Measurements from ENCODE around the gene NOP16.

Gene NOP16

DNA sequence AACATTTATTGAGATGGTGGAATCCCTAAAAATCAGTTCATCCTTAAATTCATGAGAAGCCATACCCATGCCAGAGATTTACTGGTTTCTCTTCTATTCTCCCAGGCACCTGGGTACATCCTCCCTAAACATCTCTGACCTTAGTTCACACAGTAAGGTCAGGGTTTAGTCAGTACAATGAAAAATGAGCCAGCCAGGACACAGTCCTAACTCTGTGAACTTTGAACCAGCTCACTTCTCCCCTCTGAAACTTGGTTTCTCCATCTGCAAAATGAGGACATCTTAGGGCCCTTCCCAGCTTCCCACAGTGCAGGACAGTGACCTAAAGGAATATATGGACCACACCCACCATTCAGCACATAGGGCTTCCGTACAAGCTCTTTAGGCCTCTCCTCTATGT is 1.9 kb downstream of the NOP16 start:
- no peak for DNase-seq (ENCODE audit: low spot score)

DNA sequence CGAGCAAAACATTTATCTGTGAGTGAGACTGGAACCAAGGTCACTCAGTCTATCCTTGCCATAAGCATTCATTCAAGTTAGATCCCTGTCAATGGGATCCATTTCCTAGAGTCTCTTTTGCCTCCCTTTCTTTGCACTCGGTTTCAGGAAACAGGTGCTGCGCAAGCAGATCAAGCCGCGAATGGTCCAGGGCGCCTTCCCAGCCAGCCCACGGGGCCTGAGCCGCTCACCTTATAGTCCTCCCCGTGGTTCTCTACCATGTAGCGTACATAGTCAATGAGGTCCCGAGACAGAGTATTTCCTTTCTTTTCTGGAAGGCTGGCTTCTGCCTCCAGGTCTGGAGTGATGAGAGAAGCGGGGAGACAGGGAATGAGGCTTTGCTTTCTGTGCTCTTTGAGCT is 3.4 kb downstream of the NOP16 start:
- DNase-seq (ENCODE audit: low spot score): no peak

DNA sequence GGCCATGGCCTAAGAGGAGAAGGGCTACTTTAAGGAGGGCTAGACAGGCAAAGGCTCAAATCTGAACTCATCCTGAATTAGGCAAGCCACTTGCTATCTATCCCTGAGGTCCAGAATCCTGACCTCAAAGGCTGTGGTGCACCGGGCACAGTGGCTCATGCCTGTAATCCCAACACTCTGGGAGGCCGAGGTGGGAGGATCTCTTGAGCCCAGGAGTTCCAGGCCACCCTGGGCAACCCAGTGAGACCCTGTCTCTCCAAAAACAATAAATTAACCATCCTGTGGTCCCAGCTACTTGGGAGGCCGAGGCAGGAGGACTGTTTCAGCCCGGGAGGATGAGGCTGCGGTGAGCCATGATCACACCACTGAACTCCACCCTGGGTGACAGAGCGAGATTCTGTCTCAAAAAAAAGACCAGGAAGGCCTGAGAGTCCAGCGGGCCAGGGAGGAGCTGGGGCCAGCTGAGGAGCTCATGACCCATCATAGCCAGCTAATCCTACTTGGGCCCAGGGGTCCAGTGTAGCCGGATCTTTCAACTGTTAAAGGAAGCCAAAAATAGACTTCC is 4.0 kb downstream of the NOP16 start:
- no peak for DNase-seq (ENCODE audit: low spot score)

DNA sequence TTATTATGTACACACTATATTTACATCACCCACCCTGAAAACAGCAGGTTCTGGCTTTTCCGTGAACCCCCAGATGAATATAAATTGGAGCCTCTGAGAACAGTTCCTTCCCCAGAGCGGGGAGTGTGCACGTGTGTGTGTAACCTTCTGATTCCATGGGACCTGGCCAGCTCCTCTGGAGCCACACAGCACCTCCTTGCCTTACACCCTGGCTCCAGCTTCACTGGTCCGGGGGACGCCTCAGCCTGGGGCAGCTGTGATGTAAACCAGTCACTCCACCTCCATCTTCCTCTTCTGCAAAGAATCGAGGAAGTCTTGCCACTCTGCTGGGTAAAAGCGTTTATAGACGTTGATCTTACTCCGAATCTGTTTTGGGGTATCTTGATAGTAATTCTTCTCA is 4.4 kb downstream of the NOP16 start:
- no peak for DNase-seq (ENCODE audit: low spot score)

DNA sequence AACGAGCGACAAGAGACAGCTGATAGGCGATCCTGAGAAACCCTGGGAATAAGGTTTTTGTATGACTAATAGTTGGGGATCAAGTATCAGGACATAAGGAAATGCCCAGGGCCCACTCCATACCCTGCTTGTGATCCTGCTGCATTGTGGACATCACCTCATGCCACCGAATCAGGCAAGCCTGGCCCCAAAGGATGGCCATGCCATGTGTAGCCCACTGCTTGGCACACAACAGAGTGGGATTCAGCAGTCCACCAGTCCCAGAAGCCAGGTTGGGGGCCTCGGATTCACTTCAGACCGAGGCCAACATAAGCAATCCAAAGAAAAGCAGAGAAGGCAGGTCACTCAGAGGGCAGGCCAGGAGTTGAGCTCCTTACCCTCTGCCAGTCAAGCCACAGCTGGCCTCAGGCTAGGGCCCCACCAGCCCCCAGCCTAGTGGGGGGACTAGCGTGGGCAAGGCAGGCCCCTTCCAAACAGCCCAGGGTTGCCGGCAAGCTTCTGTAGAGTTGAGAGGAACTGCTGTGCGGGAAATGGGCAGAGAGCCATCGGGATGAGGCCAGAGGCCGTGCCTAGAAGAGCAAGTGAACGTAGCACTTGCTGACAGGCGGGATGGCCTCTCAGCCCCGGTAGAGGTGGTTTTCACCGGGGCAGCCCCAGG is 5.0 kb downstream of the NOP16 start:
- no peak for DNase-seq (ENCODE audit: low spot score)

DNA sequence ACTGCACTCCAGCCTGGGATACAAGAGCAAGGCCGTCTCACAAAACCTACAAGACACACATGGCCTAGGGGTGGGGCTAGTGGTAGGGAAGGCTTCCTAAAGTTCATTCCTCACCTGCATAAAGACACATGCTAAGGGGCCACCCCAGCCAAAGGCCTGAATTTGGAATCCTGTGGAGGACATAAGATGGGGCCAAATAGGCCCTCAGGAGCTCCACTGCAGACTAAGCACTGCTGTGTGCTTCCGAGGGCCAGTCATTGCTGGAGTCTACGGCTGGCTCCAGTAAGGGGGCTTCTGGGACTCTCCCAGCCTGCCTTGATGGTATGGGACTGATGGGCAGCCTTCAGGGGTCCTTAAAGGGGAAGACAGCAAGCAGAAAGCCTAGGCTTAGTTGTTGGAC is 5.7 kb downstream of the NOP16 start:
- DNase-seq (ENCODE audit: low spot score): no peak

DNA sequence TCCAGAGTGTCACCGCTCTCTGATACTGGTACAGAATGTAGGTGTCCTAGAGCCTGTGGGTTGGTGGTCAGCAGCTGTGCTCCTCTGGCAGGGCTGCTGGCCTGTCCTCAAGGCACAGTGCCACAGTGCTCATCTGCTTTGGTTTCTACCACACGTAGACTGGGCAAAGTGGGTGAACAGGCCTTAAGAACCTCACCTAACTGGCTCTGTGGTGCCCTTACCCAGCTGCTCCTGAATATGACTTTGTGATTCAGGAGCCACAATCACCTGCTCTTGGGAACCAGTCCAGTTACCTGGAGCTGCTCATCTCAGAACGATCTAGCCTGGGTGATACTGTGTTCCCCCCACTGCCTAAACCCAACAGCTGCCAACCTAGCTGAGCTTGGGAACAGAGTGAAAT is 6.4 kb downstream of the NOP16 start:
- DNase-seq (ENCODE audit: low spot score): no peak

DNA sequence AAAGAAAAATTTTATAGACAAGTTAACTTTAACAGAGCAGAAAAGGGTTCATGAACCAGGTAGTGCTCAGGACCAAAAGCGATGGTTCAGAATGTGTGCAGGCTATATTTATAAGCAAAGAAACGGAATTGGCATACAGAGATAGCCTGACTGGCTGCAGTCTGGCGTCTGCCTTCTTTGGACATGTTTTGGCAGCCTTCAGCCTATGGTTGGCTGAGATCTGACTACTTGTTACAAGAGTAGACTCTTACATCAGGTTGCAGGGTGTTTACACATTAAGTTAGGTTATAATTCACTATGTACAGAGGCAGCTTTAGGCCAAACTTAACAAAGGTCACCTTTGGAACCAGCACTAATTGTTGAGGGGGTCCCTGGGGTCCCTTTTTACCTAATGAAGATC is 7.0 kb downstream of the NOP16 start:
- DNase-seq (ENCODE audit: low spot score): no peak

DNA sequence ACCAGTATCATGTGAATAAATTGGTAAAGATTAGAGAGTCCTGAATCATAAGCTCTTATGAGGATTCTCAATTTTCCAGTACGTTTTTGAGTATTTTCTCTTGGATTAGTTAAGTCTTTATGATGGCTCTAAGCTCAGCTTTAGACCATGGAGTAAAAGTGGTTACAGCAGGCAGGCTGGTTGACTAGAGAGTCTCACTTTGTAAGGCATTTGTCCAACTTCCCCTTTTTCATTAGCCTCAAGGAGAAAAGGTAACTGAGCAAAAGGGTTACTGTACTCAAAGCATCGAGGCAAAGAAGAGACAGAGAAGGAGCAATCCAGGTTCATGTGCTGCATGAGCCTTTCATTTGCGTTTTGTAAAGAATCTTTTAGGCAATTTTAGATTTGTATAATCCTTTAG is 8.5 kb downstream of the NOP16 start:
- no peak for DNase-seq (ENCODE audit: low spot score)

DNA sequence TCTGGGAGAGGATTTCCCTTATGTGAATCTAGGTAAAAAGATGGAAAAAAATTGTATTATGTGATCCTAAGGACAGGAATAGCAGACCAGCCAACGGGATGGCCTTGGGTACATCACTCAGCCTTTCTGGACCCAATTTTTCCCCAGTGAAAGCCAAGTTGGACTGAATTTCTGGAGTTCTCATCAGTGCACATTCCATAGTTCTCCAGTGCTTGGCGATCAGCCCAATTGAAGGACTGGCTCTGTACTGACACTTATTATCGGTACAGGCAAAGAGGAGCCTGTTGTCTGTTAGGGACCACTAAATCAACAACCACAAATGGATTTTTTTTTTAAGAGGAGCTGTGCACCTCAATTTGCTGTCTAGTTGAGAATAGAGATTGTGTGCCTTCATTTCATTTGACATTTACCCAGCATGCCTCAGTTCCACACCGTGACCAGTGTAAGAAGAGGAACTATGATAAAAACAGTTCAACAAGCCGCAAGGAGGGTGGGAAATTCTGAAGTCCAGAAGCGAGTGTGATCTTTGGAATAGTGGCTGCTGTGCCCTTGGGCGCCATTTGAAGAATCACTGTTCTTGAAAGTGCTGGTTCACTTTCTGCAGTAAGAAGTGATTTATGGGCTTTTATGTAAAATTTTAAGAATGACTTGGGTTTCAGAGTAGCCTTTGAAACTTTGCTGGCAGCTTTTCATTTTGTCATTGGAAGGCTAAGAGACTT is 15.1 kb downstream of the NOP16 start:
- peak; percentile 10 for DNase-seq (ENCODE audit: low spot score)

DNA sequence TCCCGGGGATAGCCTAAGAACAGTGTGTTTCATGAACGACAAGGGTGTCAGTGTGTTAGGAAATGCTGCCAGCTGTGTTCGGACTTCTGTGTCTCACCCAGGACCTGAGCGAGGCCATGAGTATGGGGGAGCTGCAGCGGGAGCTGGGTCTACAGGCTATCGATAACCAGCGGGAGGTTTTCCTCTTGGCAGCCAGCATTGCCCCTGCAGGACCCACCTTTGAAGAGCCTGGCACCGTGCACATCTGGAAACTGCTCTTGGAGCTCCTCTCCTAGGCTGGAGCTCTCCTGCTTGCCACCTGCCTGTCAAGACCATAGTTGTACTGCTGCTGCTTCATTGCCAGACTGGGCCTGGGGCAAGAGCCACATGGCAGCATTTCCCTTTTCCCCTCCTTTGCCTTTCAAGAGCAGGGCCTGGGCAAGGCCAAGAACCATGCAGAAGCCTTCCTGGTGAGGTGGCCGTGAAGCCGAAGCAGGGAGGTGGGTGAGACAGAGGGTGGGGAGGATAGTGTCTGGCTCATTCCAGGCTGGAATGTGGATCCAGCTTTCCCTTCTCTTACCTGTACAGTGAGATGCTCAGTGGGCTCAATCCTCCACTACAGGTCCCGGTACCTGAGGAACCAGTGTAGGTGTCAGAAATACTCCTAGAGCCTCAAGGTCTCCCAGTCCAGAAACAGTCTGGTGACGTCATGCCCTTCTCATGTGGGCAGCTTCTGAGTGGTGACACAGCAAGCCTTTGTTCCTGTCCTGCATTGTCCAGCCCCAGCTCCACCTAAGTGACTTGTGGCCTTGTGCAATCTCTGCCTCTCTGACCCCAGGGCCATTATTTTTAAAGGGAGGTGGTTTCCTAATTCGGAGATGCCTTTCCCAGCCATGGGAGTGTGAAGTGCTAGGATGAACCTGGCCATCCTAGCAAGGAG is 16.5 kb downstream of the NOP16 start:
- no peak for DNase-seq (ENCODE audit: low spot score)

DNA sequence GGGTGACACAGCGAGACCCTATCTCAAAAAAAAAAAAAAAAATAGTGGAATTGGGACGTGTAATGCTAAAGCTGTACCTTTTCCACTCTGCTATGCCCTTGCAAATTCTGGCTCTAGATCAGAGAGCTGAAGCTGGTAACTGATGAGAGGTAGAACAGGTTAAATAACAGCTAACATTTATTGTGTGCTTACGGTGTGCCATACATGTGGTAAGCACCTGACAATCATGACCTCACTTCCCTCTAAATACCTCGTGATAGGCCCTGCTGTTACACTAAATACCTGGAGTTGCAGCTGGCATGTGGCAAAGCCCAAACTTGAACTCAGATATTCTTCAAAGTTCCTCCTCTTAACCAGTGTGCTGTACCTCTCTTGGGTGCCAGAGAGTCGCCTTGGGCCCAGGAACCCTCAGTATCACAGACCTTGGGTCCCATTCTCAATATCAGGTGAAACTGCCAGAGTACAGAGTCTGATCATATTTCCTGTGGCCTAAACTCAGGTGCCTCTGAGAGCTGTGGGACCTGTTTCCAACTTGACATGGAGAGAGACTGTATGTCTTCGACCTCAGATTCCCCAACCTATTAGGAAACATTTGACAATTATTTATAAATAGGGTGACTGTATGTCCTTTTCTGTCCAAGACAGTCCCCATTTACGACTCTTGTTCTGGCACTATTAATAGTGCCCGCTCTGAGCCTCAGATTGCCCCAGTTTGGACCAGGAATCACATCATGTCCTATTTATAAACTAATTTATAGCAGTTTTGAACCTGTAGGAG is 18.3 kb downstream of the NOP16 start:
- no peak for DNase-seq (ENCODE audit: low spot score)

DNA sequence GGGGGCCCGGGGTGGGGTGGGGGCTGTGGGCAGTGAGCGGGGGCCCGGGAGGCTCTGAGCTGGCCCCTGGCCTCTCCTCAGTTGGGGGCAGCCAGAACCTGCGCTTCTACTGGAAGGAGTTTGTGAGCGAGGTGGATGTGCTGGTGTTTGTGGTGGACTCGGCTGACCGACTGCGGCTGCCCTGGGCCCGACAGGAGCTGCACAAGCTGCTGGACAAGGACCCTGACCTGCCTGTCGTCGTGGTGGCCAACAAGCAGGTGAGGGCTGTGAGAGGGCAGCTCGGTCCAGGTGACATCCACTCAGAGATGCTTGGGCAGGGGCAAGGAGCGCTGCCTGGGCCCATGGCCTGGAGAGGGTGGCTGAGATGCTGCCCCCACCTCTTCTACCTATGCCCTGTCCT is 19.7 kb downstream of the NOP16 start:
- DNase-seq (ENCODE audit: low spot score): no peak

DNA sequence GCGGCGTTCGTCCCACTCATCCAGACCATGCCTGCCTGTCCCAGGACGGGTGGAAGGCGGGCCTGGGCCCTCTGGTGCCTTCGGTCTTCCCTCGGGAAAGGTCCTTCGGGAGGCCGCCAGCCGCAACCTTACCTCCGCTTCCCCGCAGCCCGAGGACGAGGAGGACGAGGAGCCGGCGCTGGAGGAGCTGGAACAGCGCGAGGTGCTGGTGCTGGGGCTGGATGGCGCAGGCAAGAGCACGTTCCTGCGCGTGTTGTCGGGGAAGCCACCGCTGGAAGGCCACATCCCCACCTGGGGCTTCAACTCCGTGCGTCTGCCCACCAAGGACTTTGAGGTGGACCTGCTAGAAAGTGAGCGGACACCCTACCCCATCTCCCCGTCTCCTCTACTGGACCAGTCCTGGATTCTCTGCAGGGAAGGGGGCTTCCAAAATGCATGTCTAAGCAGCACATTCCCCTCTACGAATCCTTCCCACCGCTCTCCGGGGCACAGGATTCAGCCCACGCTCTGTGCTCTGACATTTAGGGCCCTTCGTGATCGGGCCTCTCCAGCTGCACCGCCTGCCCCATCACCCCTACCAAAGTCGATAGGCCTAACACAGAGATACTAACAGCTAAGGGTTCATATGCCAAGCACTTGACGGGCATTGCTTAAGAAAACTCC is 22.0 kb downstream of the NOP16 start:
- no peak for DNase-seq (ENCODE audit: low spot score)

DNA sequence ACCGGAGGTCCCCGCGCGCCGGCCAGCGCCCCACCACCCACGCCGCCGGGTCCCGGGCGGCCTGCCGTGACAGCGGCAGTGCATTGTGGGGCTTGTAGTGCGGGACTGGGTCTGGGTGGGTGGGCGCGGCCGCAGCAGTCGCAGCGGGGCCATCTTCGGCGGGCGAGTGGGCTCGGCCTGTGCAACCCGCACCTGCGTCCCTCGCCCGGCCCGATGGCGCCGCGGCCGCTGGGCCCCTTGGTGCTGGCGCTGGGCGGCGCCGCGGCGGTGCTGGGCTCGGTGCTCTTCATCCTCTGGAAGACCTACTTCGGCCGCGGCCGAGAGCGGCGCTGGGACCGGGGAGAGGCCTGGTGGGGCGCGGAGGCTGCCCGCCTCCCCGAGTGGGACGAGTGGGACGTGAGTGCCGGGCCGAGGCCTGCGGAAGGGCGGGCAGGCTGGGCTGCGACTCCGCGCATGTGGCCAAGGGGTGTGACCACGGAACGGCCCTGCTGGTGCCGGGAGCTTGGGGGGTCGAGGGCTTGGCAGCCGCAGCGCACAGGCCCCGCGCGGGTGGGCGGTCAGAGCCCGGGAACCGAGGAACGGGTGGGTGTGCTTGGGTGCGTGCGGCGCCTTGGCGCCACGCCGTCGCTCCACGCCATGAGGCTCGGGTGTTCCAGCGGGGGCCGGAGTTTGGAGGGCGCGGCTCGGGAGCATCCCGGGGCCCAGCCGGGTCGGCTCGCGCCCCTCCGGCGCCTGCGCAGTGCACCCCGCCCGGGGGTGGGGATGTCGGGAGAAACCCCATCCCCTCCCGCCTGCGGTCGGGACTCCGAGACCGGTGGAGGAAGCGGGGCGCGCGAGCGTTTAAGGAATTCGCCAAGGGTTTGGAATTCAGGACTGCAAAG is 22.8 kb downstream of the NOP16 start, which contains the start of gene ARL10:
TSS of gene ARL10 (plus strand) at position 137 of the 881 bp plus-strand sequence. CDS start at position 214, 77 bp downstream.
- peak; percentile 90 for DNase-seq (ENCODE audit: low spot score)

DNA sequence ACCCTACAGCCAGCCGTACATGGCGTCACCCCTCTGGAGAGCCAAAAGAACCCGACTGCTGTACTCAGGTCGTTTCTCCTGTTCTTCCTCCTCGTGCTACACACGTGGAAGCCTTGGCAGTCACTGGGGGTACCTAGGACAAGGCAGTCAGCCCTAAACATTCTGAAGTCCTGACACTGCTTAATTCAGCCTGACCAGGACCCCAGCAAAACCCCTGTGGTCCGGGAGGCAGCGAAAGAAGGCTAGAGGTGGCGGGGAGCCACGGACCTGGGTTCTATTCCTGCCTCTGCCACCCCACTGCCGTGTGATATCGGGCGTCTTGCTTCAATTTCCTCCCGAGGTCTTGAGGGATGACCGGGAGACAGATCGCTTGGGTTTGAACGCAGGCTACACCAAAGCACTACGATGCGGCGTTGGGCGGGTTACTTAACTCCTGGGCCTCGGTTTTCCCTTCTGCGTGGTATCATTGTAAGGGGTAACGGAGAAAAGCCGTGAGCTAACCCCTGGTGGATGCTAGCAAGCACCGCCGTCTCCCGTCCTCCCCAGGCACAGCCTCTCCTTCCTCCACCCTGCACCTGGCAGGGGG is 23.5 kb downstream of the NOP16 start:
- no peak for DNase-seq (ENCODE audit: low spot score)

DNA sequence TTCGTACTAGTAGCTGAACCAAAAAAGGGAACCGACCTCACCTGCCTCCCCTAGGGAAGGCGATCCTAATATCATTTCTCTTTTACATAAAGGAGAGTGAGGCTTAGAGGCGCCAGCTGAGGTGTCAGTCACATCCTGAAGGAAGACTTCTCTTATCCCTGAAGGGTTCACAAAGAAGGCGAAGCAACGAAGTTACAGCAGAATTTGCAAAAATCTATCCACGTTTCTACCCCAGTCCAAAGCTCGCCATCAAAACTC is 26.2 kb downstream of the NOP16 start:
- no peak for DNase-seq (ENCODE audit: low spot score)

DNA sequence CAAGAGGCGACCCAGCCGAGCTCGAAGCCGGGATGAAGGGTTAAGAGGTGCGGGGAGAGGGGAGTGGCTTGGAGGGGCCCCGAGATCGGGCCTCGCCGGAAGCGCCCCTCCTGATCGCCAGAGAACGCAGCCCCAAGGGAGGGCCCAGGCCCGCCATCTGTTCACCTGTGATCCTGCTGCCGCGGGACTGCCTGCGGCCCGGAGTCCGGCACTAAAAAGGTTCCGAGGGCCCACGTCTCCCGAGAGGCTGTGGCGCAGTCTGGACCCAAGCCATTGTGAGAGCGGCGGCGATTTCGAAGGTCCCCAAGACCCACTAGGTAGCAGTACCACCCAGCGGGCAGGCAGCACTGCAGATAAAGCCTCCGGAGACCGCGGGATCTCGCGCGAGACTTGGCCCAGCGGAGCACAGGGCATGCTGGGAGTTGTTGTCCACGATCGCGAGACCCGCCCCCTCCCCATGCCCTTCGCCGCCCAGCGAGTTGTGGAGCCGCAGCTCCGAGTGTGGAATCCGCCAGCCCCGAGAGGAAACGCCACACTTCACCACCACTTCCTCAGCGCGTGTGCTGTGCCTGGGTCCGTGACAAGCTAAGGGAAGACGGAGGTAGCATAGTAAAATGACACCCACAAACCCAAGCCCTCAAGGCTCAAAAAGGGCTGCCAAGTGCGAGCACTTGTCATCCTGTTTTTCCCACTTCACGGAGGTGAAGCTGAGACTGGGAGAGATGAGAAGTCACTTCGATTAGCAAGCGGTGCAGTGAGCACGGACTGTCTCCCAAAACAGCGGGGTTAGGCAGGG is 26.8 kb downstream of the NOP16 start, which contains the start of gene KIAA1191:
TSS of gene KIAA1191 (minus strand) at position 328 of the 796 bp plus-strand sequence. CDS start 2,256 bp downstream, outside the sequence.
- peak; percentile 94 for DNase-seq (ENCODE audit: low spot score)

DNA sequence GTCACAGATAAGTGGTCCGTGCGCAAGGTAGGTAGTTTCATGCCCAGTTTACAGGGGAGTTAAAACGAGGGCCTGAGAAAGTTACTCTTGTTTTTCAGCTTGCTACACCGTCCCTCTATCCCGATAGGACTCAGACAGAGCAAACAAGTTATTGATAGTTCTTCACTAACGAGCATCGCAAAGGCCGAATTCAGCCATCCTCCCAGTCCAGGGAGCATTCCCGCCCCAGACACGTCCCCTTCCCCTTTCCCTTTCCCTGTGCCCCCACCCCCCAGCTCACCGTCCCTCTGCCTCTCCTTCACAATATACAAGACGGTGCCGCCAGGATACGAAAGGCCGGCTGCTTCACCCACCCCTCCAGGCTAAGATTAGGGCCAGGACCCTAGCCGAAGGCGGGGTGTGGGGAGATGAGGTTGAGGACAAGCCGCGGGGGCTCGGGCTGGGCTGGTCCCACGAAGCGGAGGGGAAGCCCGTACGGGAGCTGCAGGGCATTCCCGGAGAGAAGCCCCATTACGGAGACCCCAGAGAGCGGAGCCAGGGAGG is 27.4 kb downstream of the NOP16 start:
- peak; percentile 6 for DNase-seq (ENCODE audit: low spot score)

Data from AG08395 (cell line).